Measurements from ENCODE around the gene ZFYVE16.

The ZFYVE16 gene

GRCh38 chr5:80369521-80369920, 38.3 kb upstream of the ZFYVE16 start:
- Histone ChIP-seq H3K27me3 (ENCODE audit: insufficient read depth, poor library complexity, severe bottlenecking) (no peaks in the 10 kb centered on the region), H3K27ac (ENCODE audit: poor library complexity, severe bottlenecking) (no peak overlapping the region), H3K4me3 (ENCODE audit: severe bottlenecking) (no peak overlapping the region), H3K9me3 (ENCODE audit: severe bottlenecking) (no peaks in the 10 kb centered on the region), H3K36me3 (ENCODE audit: low read depth) (no peaks in the 10 kb centered on the region), H3K4me1 (ENCODE audit: insufficient read depth, poor library complexity, severe bottlenecking) (no peaks in the 10 kb centered on the region)
- no peak for DNase-seq (ENCODE audit: low spot score)
- no peak for ATAC-seq (ENCODE audit: low read depth)
- no peak for TF ChIP-seq CTCF (IDR thresholded peaks at IDR 0.05; ENCODE audit: poor library complexity, severe bottlenecking)

- Histone ChIP-seq H3K4me3 (ENCODE audit: severe bottlenecking) (no peak overlapping the region), H3K9me3 (ENCODE audit: severe bottlenecking) (no peaks in the 10 kb centered on the region), H3K27me3 (ENCODE audit: insufficient read depth, poor library complexity, severe bottlenecking) (no peaks in the 10 kb centered on the region), H3K36me3 (ENCODE audit: low read depth) (no peaks in the 10 kb centered on the region), H3K27ac (ENCODE audit: poor library complexity, severe bottlenecking) (no peak overlapping the region), H3K4me1 (ENCODE audit: insufficient read depth, poor library complexity, severe bottlenecking) (no peaks in the 10 kb centered on the region)
- ATAC-seq (ENCODE audit: low read depth) (no peak), DNase-seq (ENCODE audit: low spot score) (no peak)
- TF ChIP-seq CTCF (IDR thresholded peaks at IDR 0.05; ENCODE audit: poor library complexity, severe bottlenecking): no peak
Measured at GRCh38 chr5:80370390-80370789, 37.5 kb upstream of the ZFYVE16 start.

GRCh38 chr5:80372780-80373179, 35.1 kb upstream of the ZFYVE16 start:
- Histone ChIP-seq H3K9me3 (ENCODE audit: severe bottlenecking) (no peaks in the 10 kb centered on the region), H3K27me3 (ENCODE audit: insufficient read depth, poor library complexity, severe bottlenecking) (no peaks in the 10 kb centered on the region), H3K4me1 (ENCODE audit: insufficient read depth, poor library complexity, severe bottlenecking) (no peaks in the 10 kb centered on the region), H3K36me3 (ENCODE audit: low read depth) (no peaks in the 10 kb centered on the region), H3K27ac (ENCODE audit: poor library complexity, severe bottlenecking) (no peak overlapping the region), H3K4me3 (ENCODE audit: severe bottlenecking) (no peak overlapping the region)
- TF ChIP-seq CTCF (IDR thresholded peaks at IDR 0.05; ENCODE audit: poor library complexity, severe bottlenecking): no peak
- DNase-seq (ENCODE audit: low spot score) (no peak), ATAC-seq (ENCODE audit: low read depth) (no peak)

- Histone ChIP-seq H3K36me3 (ENCODE audit: low read depth) (no peaks in the 10 kb centered on the region), H3K9me3 (ENCODE audit: severe bottlenecking) (no peaks in the 10 kb centered on the region), H3K4me3 (ENCODE audit: severe bottlenecking) (no peak overlapping the region), H3K27ac (ENCODE audit: poor library complexity, severe bottlenecking) (no peak overlapping the region), H3K27me3 (ENCODE audit: insufficient read depth, poor library complexity, severe bottlenecking) (no peaks in the 10 kb centered on the region), H3K4me1 (ENCODE audit: insufficient read depth, poor library complexity, severe bottlenecking) (no peaks in the 10 kb centered on the region)
- TF ChIP-seq CTCF (IDR thresholded peaks at IDR 0.05; ENCODE audit: poor library complexity, severe bottlenecking): no peak
- DNase-seq (ENCODE audit: low spot score) (no peak), ATAC-seq (ENCODE audit: low read depth) (no peak)
Measured at GRCh38 chr5:80374188-80374587, 33.7 kb upstream of the ZFYVE16 start.

- Histone ChIP-seq H3K27me3 (ENCODE audit: insufficient read depth, poor library complexity, severe bottlenecking) (no peaks in the 10 kb centered on the region), H3K36me3 (ENCODE audit: low read depth) (no peaks in the 10 kb centered on the region), H3K9me3 (ENCODE audit: severe bottlenecking) (no peaks in the 10 kb centered on the region), H3K27ac (ENCODE audit: poor library complexity, severe bottlenecking) (no peak overlapping the region), H3K4me1 (ENCODE audit: insufficient read depth, poor library complexity, severe bottlenecking) (no peaks in the 10 kb centered on the region), H3K4me3 (ENCODE audit: severe bottlenecking) (no peak overlapping the region)
- TF ChIP-seq CTCF (IDR thresholded peaks at IDR 0.05; ENCODE audit: poor library complexity, severe bottlenecking): no peak
- DNase-seq (ENCODE audit: low spot score): no peak
- no peak for ATAC-seq (ENCODE audit: low read depth)
Measured at GRCh38 chr5:80376557-80376956, 31.3 kb upstream of the ZFYVE16 start.

All from RWPE2 (cell line).